ENCODE data around the gene CRCP.

DNA sequence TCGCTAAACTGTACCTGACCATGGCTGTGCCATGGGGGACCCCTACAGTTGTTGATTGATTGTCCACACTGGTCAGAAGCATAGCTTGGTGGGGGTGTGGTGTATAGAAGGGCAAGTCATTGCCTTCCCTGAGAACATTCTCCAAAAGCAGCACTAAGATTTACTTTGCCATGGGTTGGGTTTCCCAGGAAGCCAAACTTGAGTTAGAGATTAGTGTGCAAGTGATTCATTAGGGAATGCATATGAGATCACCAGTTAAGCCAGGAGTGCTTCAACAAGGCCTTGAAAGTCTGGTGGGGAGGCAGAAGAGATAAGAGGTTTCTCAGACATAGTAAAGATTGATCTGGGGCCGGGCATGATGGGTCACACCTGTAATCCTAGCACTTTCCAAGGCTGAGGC, 69.1 kb downstream of the CRCP start:
- TF ChIP-seq, protein P1, sequence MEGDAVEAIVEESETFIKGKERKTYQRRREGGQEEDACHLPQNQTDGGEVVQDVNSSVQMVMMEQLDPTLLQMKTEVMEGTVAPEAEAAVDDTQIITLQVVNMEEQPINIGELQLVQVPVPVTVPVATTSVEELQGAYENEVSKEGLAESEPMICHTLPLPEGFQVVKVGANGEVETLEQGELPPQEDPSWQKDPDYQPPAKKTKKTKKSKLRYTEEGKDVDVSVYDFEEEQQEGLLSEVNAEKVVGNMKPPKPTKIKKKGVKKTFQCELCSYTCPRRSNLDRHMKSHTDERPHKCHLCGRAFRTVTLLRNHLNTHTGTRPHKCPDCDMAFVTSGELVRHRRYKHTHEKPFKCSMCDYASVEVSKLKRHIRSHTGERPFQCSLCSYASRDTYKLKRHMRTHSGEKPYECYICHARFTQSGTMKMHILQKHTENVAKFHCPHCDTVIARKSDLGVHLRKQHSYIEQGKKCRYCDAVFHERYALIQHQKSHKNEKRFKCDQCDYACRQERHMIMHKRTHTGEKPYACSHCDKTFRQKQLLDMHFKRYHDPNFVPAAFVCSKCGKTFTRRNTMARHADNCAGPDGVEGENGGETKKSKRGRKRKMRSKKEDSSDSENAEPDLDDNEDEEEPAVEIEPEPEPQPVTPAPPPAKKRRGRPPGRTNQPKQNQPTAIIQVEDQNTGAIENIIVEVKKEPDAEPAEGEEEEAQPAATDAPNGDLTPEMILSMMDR (IDR thresholded peaks at IDR 0.05): no peak
- no peak for TF ChIP-seq POLR2A (IDR thresholded peaks at IDR 0.05)
